Chondrocyte (in vitro differentiated cells): Measurements from ENCODE around the gene FBXW8. TPM values are rescaled to one million over a fixed set of nuclear protein-coding genes. Genes with fewer than 3 reads are reported as not detected.

Experiments
- DNase-seq: peaks from one replicate; pipeline ENCODE4 v3.0.0; 2021; ENCODE audit warnings: mixed read lengths, low spot score
- H3K27ac Mint-ChIP-seq: one replicate; pipeline ENCODE4 v1.8.0; 2021; ENCODE audit warnings: mild to moderate bottlenecking, moderate library complexity, mixed read lengths; ENCODE audit not compliant: unreplicated experiment
- H3K27me3 Mint-ChIP-seq: 2 replicates; pipeline ENCODE4 v1.8.0; 2021; ENCODE audit warnings: low read depth, mixed read lengths
- H3K36me3 Mint-ChIP-seq: 2 replicates; pipeline ENCODE4 v1.8.0; 2021; ENCODE audit warnings: low read depth, mixed read lengths
- H3K4me1 Mint-ChIP-seq: 2 replicates; pipeline ENCODE4 v1.8.0; 2021; ENCODE audit warnings: low read depth, mild to moderate bottlenecking, mixed read lengths
- H3K4me3 Mint-ChIP-seq: one replicate; pipeline ENCODE4 v1.8.0; 2021; ENCODE audit warnings: mild to moderate bottlenecking, moderate library complexity, mixed read lengths; ENCODE audit not compliant: unreplicated experiment
- H3K9me3 Mint-ChIP-seq: 2 replicates; pipeline ENCODE4 v1.8.0; 2021; ENCODE audit warnings: low read depth, mixed read lengths
- total RNA-seq: library from RNA; stranded (reverse); gene quantifications from 3 replicates; pipeline ENCODE4 v1.2.1, GENCODE V29; 2021
- TF ChIP-seq, protein P1 (sequence below): fragments of 200-600 bp; sonication (generic); IDR thresholded peaks from 2 replicates; pipeline ENCODE4 v1.5.0; 2021; ENCODE audit warnings: antibody characterized with exemption, mild to moderate bottlenecking, moderate library complexity

The FBXW8 gene
- total RNA-seq, 1 donor from 2014 or later: 30.3 TPM

DNA sequence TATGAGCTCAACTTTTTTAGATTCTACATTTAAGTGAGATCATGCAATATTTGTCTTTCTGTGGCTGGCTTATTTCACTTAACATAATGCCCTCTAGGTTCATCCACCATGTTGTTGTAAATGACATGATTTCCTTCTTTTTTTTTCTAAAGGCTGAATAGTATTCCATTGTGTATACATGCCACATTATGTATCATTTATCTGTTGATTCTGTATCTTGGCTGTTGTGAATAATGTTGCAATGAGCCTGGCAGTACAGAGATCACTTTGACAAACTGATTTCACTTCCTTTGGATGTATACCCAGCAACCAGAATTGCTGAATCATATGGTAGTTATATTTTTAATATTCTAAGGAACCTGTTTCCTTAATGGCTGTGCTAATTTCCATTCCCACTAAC, 19.1 kb downstream of the FBXW8 start:
- no peak for DNase-seq
- Mint-ChIP-seq H3K27ac (no peak overlapping the region), H3K27me3 (no peaks in the 10 kb centered on the region), H3K9me3 (no peaks in the 10 kb centered on the region), H3K4me1 (peaks cover 40% of the 10 kb centered on the region), H3K4me3 (no peak overlapping the region), H3K36me3 (peaks cover 19% of the 10 kb centered on the region)
- TF ChIP-seq, protein P1, sequence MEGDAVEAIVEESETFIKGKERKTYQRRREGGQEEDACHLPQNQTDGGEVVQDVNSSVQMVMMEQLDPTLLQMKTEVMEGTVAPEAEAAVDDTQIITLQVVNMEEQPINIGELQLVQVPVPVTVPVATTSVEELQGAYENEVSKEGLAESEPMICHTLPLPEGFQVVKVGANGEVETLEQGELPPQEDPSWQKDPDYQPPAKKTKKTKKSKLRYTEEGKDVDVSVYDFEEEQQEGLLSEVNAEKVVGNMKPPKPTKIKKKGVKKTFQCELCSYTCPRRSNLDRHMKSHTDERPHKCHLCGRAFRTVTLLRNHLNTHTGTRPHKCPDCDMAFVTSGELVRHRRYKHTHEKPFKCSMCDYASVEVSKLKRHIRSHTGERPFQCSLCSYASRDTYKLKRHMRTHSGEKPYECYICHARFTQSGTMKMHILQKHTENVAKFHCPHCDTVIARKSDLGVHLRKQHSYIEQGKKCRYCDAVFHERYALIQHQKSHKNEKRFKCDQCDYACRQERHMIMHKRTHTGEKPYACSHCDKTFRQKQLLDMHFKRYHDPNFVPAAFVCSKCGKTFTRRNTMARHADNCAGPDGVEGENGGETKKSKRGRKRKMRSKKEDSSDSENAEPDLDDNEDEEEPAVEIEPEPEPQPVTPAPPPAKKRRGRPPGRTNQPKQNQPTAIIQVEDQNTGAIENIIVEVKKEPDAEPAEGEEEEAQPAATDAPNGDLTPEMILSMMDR: no peak

DNA sequence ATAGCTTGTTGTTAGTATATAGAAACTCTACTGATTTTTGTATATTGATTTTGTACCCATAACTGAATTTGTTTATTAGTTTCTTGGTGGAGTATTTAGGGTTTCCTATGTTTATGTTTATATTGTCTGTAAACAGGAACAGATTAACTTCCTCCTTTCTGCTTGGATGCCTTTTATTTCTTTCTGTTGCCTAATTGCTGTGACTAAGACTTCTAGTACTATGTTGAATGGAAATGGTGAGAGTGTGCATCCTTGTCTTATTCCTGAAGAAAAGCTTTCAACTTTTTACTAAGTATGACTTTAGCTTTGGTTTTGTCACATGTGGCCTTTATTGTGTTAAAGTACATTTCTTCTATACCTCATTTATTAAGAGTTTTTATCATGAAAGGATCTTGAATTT, 20.9 kb downstream of the FBXW8 start:
- Mint-ChIP-seq H3K4me1 (peaks cover 22% of the 10 kb centered on the region), H3K9me3 (peaks cover 6% of the 10 kb centered on the region)
- DNase-seq: no peak

DNA sequence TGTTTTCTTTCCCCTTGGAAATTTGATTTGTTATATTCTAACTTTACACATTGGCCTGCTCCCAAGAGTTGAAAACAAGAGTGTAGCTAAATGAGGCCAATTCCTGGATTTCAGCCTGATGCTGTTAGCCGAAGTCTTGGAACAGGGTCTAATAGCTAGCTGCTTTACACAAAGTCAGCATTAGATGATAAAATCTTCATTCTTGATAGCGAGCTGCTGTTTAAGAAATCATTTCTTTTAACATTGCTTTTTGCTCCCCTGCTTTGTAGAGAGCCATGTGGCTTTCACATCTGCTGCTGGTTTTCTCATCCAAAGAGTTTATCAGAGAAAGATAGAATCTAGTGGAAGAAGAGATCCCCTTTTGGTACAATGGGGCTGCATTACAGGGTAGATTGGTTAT, 22.3 kb downstream of the FBXW8 start:
- H3K4me1 Mint-ChIP-seq: peaks cover 12% of the 10 kb centered on the region
- peaks cover 6% of the 10 kb centered on the region for H3K9me3 Mint-ChIP-seq
- no peak overlapping the region for H3K4me3 Mint-ChIP-seq
- no peak overlapping the region for H3K27ac Mint-ChIP-seq
- no peak for DNase-seq
- TF ChIP-seq, protein P1: no peak
- peaks cover 34% of the 10 kb centered on the region for H3K36me3 Mint-ChIP-seq
- no peaks in the 10 kb centered on the region for H3K27me3 Mint-ChIP-seq

More for the DNA sequence above, 20.9 kb downstream of the FBXW8 start:
- no peak overlapping the region for H3K27ac Mint-ChIP-seq
- H3K4me3 Mint-ChIP-seq: no peak overlapping the region
- no peaks in the 10 kb centered on the region for H3K27me3 Mint-ChIP-seq
- TF ChIP-seq, protein P1: no peak
- peaks cover 30% of the 10 kb centered on the region for H3K36me3 Mint-ChIP-seq

DNA sequence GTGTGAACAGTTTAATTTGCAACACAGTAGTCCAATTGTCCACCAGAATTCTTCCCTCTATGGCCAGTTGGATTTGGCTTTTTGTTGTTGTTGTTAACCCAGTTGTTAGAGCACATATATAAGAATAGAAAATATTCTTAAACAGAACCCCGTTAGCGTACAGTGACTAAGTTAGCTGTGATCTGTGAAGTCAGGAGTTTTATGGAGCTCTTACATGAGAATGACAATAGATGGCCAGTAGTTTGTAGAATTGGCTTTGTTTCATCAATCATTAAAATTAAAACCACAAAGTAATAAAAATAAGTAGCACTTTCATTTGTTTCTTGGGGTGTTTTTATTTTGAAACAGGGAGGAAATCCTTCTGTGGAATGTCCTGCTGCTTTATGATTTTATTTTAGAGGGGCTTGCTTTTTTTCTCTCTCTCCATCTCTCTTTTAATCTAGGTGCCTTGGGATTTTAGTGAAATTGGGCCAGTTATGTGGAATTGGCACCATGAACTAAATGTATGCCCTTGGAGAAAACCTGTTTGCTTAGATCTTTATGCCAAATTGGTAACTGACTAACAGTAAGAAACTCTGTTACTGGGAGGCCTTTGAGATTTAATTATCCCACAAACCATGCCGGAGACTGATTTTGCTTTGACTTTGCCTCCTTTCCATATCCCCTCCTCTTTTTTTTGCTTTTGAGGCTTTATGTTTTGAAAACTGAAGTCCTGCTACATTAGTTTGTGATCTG, 22.9 kb downstream of the FBXW8 start:
- peaks cover 6% of the 10 kb centered on the region for H3K9me3 Mint-ChIP-seq
- H3K27me3 Mint-ChIP-seq: no peaks in the 10 kb centered on the region
- DNase-seq: no peak
- TF ChIP-seq, protein P1: no peak
- no peak overlapping the region for H3K27ac Mint-ChIP-seq
- H3K4me1 Mint-ChIP-seq: peaks cover 12% of the 10 kb centered on the region
- H3K36me3 Mint-ChIP-seq: peaks cover 30% of the 10 kb centered on the region
- no peak overlapping the region for H3K4me3 Mint-ChIP-seq

DNA sequence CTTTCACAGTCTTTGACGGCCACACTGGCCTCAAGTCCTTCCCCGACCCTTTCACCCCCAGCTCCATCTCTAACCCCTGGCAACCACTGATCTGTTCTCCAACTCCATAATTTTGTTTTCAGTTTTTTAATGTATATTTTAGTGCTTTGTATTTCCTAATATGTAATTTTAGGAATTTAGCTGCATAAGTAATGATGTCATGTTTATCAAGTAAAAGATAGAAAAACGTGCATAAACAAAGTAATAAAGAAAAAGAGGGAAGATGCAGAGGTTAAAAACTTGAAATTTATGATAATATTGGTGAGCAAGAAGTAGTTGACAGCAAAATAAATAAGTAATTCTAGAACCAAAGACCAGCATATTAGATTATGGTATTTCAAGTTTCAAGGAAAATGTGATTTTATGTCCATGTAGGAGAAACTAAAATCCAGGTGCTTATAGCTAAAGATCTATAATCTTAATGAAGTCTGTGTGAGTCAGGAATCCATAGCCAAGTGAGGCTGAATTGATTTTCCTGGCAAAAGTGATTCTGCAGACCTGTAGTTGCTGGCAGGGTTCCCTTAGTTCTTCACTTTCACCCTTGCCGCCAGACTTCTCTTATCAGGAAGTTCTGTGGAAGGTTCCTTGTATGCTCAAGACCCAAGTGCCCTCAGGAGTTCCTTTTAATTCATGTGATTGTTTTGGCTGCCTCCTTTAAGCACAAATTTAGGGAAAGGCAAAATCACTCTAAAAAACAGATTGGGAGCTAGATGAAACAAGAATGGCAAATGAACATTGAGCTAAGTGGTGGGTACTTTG, 24.4 kb downstream of the FBXW8 start:
- no peak overlapping the region for H3K4me3 Mint-ChIP-seq
- TF ChIP-seq, protein P1: no peak
- DNase-seq: no peak
- H3K27me3 Mint-ChIP-seq: no peaks in the 10 kb centered on the region
- no peak overlapping the region for H3K27ac Mint-ChIP-seq
- H3K9me3 Mint-ChIP-seq: peaks cover 6% of the 10 kb centered on the region
- H3K36me3 Mint-ChIP-seq: peaks cover 26% of the 10 kb centered on the region
- peaks cover 16% of the 10 kb centered on the region for H3K4me1 Mint-ChIP-seq
